HG03135 (cell line): ENCODE results near the gene RGS9.

Source experiments
- ATAC-seq: cut with Tn5 transposase; IDR thresholded peaks from one replicate; pipeline ENCODE4 v1.9.1; 2021; ENCODE audit warnings: mild to moderate bottlenecking, moderate library complexity; ENCODE audit not compliant: unreplicated experiment

Gene RGS9

DNA sequence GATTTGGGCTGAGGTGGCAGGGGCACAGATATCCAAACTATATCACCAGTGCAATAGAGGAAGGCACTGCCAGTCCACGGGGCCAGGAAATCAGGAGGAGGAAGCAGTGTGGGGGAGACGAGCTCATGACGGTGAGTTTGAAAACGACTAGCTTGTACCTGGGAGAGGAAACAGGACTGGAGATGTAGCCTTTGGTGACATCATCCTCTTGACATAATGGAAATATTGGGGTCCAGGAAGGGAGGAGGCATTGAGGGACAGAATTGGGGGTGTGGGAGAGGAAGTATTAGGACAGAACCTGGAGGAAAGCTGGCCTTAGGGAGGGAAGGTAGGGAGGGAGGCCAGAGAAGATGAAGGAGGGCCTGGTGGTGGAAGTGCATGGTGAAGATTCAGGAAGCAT lies 109.1 kb downstream of the RGS9 start:
- no peak for ATAC-seq

DNA sequence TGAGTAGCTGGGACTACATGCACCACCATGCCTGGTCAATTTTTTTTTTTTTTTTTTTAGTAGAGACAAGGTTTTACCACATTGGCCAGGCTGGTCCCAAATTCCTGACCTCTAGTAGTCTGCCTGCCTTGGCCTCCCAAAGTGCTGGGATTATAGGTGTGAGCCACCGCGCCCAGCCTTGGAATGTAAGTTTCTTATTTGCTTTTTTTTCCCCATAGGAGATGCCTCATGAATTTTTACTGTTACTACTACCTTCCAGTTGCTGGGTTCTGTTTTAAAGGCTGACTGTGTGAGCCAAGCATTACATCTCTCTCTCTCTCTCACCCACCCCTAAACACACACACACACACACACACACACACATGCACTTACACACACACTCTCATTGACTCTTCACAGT lies 112.6 kb downstream of the RGS9 start:
- ATAC-seq: no peak

DNA sequence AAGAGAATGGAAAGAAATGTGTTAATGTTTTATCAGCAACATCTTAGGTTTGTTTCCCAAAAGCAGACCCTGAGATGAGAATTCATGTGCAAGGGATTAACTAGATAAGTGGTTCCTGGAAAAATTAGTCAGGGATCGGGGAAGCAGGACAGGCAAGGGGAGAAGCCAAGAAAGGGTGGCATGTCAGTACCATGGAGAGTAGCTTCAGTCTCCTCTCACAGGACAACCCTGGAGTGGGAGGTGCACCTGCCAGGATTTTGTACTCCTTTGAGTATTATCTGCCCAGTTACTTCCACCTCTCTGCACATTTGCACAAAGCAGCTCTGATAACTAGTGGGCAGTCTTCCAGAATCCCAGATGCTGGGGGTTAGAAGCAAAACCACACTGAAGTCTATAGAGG lies 117.0 kb downstream of the RGS9 start:
- ATAC-seq: no peak

- ATAC-seq: no peak
Measured at GRCh38 chr17:65259281-65259680, 122.1 kb downstream of the RGS9 start.

DNA sequence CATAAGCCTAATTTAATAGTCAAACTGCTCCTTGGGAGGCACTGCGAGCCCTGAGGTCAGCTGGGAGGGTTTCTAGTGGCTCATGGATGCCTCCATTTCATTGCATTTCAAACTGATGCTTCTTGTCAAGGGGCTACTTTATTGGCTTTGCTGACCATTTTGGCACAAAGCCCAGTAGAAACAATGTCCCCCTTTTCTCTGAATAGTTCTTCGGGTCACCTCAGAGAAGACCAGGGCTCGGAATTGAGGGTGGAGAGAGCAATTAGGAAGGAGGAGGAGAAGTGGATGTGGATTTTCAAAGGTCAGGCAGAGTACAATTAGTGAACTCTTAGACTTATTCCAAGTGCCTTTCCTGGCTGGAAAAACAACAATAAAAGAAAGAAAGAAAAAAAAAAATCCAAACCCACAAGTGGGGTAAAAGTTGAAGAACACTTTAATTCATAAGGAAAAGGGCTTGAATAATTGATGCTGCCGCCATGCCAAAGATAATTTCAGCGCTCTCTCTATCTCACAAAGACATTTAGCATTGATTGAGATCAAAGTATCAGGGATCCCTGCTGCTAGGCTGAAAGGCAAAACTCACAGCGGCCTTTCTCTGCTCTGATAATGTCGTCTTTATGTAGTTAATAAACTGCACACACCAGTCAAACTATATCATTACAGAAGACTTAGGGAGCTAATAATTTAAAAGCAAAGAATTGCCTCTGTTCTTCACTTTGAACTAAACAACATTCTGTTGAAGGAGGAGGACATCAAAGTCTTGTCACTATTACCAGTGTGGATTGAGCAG lies 122.7 kb downstream of the RGS9 start:
- ATAC-seq: no peak

GRCh38 chr17:65260626-65261025 lies 123.5 kb downstream of the RGS9 start:
- no peak for ATAC-seq

- no peak for ATAC-seq
Measured at GRCh38 chr17:65261152-65261551, 124.0 kb downstream of the RGS9 start.

GRCh38 chr17:65261682-65262636 lies 124.8 kb downstream of the RGS9 start:
- ATAC-seq: no peak

GRCh38 chr17:65265276-65265675 lies 128.1 kb downstream of the RGS9 start:
- ATAC-seq: no peak

- no peak for ATAC-seq
Measured at GRCh38 chr17:65268832-65269231, 131.7 kb downstream of the RGS9 start.

DNA sequence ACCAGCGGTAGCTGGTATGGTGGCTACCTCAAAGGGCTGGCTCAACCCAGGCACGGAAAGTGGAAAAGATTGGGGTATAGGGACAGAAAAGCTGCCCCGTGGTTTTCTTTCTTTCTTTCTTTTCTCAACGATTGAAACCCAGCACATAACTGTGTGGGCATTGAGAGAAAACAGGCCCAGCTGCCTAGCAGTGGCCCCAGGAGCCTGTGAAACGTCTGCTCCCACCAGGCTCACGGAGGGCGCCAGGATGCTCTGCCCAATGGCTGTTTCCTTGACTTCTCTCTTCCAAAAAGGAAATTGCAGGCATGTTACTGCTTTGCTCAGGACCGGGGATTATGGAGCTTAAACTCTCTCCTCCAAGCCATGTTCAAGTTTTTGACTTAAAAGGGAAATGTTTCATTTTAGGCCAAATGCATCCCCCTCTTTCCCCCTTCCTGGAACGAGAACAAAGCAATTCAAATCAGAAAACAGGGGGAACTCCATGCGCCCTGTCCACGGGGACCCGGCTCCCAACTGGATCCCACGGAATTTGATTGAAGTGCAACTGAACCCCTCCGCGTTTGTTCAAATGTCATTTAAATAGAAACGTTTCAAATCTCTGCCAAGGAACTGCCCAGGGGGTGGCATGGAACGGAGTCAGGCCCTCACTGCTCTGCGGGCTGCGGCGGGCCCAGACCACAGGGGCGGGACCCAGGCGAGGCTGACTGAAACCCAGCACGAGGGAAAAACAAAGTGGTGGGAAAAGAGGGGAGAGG lies 133.5 kb downstream of the RGS9 start:
- ATAC-seq: no peak

- no peak for ATAC-seq
Measured at GRCh38 chr17:65271296-65271695, 134.1 kb downstream of the RGS9 start.
